ENCODE measurements around the gene SEC11A.

The SEC11A gene

DNA sequence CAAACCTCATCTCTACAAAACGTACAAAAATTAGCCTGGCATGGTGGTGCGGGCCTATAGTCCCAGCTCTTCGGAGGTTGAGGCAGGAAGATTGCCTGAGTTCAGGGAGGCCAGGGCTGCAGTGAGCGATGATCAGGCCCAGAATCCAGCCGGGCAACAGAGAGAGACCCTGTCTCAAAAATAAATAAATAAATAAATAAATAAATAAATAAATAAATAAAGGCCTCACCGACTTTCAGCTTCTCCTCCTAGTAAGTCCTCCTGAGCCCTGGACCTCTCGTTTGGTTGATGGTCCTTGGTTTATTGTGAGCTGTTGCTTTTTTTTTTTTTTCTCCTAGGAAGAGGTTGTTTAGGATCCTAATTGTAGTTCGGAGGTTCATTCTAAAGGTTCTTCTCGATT lies 86.9 kb downstream of the SEC11A start:
- H3K4me3 ChIP-seq (ENCODE audit: low read depth, low read length), result no peak overlapping the region
- DNase-seq (ENCODE audit: low read depth), result no peak
- TF ChIP-seq, protein P1, sequence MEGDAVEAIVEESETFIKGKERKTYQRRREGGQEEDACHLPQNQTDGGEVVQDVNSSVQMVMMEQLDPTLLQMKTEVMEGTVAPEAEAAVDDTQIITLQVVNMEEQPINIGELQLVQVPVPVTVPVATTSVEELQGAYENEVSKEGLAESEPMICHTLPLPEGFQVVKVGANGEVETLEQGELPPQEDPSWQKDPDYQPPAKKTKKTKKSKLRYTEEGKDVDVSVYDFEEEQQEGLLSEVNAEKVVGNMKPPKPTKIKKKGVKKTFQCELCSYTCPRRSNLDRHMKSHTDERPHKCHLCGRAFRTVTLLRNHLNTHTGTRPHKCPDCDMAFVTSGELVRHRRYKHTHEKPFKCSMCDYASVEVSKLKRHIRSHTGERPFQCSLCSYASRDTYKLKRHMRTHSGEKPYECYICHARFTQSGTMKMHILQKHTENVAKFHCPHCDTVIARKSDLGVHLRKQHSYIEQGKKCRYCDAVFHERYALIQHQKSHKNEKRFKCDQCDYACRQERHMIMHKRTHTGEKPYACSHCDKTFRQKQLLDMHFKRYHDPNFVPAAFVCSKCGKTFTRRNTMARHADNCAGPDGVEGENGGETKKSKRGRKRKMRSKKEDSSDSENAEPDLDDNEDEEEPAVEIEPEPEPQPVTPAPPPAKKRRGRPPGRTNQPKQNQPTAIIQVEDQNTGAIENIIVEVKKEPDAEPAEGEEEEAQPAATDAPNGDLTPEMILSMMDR (IDR thresholded peaks at IDR 0.05; ENCODE audit: control insufficient read depth, extremely low read depth, insufficient read depth), result no peak

DNA sequence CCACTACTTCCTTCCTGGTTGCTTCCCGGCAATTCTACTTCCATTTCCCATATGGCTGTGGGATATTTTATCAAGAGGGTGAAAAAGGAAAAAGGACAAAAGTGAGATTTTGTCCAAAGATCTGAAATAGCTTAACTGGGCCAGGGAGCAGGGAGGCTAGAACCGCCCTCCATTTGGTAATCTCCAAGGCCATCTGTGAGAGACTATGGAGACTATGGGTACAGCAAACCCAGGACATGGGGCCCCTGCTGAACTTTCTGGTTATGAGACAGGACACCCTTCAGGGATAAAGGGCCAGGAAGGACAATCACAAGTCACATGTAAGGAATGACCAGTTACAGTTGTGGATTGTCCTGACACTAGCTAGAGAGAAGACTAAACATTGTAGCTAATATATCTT lies 90.8 kb downstream of the SEC11A start:
- H3K4me3 ChIP-seq (ENCODE audit: low read depth, low read length), result no peak overlapping the region
- TF ChIP-seq, protein P1 (IDR thresholded peaks at IDR 0.05; ENCODE audit: control insufficient read depth, extremely low read depth, insufficient read depth), result no peak
- no peak for DNase-seq (ENCODE audit: low read depth)

DNA sequence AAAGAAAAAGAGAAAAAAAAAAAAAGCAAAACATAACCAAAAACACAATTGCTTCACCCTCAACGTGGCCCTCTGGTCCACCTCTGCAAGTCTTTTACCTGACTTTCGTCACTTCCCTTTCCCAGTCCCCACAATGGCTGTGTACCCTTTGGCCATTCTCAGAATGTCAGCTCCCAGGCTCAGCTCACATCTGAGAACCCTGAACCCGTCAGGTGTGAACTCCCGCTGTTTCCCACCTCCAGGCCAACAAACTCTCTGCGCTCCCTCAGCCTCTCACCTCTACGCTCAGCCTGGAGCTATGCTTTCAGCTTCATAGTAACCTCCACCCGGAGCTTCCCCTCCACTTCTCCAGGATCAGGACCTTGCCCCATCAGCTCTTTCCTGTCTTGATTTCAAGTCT lies 91.6 kb downstream of the SEC11A start:
- no peak overlapping the region for H3K4me3 ChIP-seq (ENCODE audit: low read depth, low read length)
- no peak for DNase-seq (ENCODE audit: low read depth)
- TF ChIP-seq, protein P1 (IDR thresholded peaks at IDR 0.05; ENCODE audit: control insufficient read depth, extremely low read depth, insufficient read depth), result no peak

DNA sequence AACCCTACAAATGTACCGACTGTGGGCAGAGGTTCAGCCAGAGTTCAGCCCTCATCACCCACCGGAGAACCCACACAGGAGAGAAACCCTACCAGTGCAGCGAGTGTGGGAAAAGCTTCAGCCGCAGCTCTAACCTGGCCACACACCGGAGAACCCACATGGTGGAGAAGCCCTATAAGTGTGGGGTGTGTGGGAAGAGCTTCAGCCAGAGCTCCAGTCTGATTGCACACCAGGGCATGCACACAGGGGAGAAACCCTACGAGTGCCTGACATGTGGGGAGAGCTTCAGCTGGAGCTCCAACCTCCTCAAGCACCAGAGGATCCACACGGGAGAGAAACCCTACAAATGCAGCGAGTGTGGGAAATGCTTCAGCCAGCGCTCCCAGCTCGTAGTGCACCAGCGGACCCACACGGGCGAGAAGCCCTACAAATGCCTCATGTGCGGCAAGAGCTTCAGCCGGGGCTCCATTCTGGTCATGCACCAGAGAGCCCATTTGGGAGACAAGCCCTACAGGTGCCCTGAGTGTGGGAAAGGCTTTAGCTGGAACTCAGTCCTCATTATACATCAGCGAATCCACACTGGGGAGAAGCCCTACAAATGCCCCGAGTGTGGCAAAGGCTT lies 94.5 kb downstream of the SEC11A start:
- DNase-seq (ENCODE audit: low read depth), result no peak
- no peak overlapping the region for H3K4me3 ChIP-seq (ENCODE audit: low read depth, low read length)
- TF ChIP-seq, protein P1 (IDR thresholded peaks at IDR 0.05; ENCODE audit: control insufficient read depth, extremely low read depth, insufficient read depth), result no peak

DNA sequence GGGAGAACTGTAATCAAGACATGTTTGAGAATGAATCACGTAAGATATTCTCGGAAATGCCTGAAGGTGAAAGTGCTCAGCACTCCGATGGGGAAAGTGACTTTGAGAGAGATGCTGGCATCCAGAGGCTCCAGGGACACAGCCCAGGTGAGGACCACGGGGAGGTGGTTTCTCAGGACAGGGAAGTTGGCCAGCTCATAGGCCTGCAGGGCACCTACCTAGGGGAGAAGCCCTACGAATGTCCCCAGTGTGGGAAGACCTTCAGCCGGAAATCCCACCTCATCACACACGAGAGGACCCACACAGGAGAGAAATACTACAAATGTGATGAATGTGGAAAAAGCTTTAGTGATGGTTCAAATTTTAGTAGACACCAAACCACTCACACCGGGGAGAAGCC lies 95.3 kb downstream of the SEC11A start:
- no peak overlapping the region for H3K4me3 ChIP-seq (ENCODE audit: low read depth, low read length)
- TF ChIP-seq, protein P1 (IDR thresholded peaks at IDR 0.05; ENCODE audit: control insufficient read depth, extremely low read depth, insufficient read depth), result no peak

More for the DNA sequence above, 95.3 kb downstream of the SEC11A start:
- DNase-seq (ENCODE audit: low read depth), result no peak
